CD14-positive monocyte (primary cell): ENCODE data around the gene ISOC1. TPM values are rescaled to one million over a fixed set of nuclear protein-coding genes. Genes with fewer than 3 reads are reported as not detected.

ENCODE experiments used
- DNase-seq, 3 donors: peaks; one replicate each; pipeline ENCODE4 v3.0.0-alpha.2; 2011 to 2022
- H2AFZ ChIP-seq: 2 replicates; pipeline ENCODE4 v1.6.0; 2012; ENCODE audit warnings: mild to moderate bottlenecking, low read depth, low read length, inconsistent platforms; ENCODE audit not compliant: insufficient read depth, poor library complexity, severe bottlenecking
- H3K27ac ChIP-seq, 2 donors: 1 replicate in 1 of 2; 2 replicates in 1 of 2; pipeline ENCODE4 v1.5.1; 2012 to 2013; ENCODE audit warnings: low read length in 2 of 2, control low read depth in 1 of 2, inconsistent platforms in 1 of 2, low read depth in 1 of 2, mild to moderate bottlenecking in 1 of 2
- H3K27me3 ChIP-seq, 2 donors: one replicate each; pipeline versions ENCODE4 v1.6.0 to v1.6.1; 2011 to 2013; ENCODE audit warnings: low read length in 2 of 2; ENCODE audit not compliant: control insufficient read depth in 2 of 2, insufficient read depth in 2 of 2
- H3K36me3 ChIP-seq, 2 donors: replicated peaks in 1 of 2; 1 replicate in 1 of 2; 2 replicates in 1 of 2; pipeline versions ENCODE4 v1.5.1 to v1.6.1; 2012 to 2013; ENCODE audit warnings: low read length in 2 of 2, control low read depth in 1 of 2, inconsistent platforms in 1 of 2, mild to moderate bottlenecking in 1 of 2; ENCODE audit not compliant: insufficient read depth in 2 of 2, control insufficient read depth in 1 of 2
- H3K4me1 ChIP-seq, 2 donors: 1 replicate in 1 of 2; 2 replicates in 1 of 2; pipeline versions ENCODE4 v1.5.1 to v1.6.1; 2012 to 2013; ENCODE audit warnings: low read length in 2 of 2, control low read depth in 1 of 2, inconsistent platforms in 1 of 2, mild to moderate bottlenecking in 1 of 2, moderate library complexity in 1 of 2; ENCODE audit not compliant: insufficient read depth in 2 of 2, control insufficient read depth in 1 of 2
- H3K4me2 ChIP-seq: replicated peaks from 2 replicates; pipeline ENCODE3; 2012; ENCODE audit warnings: low read length, moderate library complexity, mild to moderate bottlenecking; ENCODE audit not compliant: poor library complexity, severe bottlenecking; ENCODE audit errors: extremely low read depth
- H3K4me3 ChIP-seq, 3 experiments: fragments of 200-600 bp in 1 of 3; sonication (generic) in 1 of 3; replicated peaks in 1 of 3; 1 replicate in 2 of 3; 2 replicates in 1 of 3; pipeline ENCODE4 v1.5.1; 2011 to 2013; ENCODE audit warnings: low read length in 3 of 3, mild to moderate bottlenecking in 3 of 3, control low read depth in 2 of 3, low read depth in 2 of 3, inconsistent platforms in 1 of 3, moderate library complexity in 1 of 3
- H3K79me2 ChIP-seq: 2 replicates; pipeline ENCODE4 v1.6.0; 2012; ENCODE audit warnings: mild to moderate bottlenecking, control low read depth, inconsistent platforms, low read length, moderate library complexity; ENCODE audit not compliant: insufficient read depth
- H3K9ac ChIP-seq: 2 replicates; pipeline ENCODE4 v1.6.0; 2017; ENCODE audit warnings: low read length, mild to moderate bottlenecking; ENCODE audit not compliant: insufficient read depth, poor library complexity, severe bottlenecking
- H3K9me3 ChIP-seq, 2 donors: replicated peaks in 1 of 2; 1 replicate in 1 of 2; 2 replicates in 1 of 2; pipeline versions ENCODE4 v1.5.1 to v1.6.1; 2012 to 2013; ENCODE audit warnings: low read length in 2 of 2, control low read depth in 1 of 2; ENCODE audit not compliant: control insufficient read depth in 1 of 2, insufficient read depth in 1 of 2
- H4K20me1 ChIP-seq: 2 replicates; pipeline ENCODE4 v1.6.0; 2012; ENCODE audit warnings: mild to moderate bottlenecking, low read length, control low read depth, moderate library complexity; ENCODE audit not compliant: insufficient read depth
- H3K27ac Mint-ChIP-seq, 7 donors: one replicate each; pipeline ENCODE4 v1.8.0; 2020; ENCODE audit warnings: mild to moderate bottlenecking in 7 of 7, mixed read lengths in 7 of 7, moderate library complexity in 6 of 7, inconsistent platforms in 2 of 7
- H3K27me3 Mint-ChIP-seq, 3 donors: one replicate each; pipeline ENCODE4 v1.8.0; 2021 to 2022; ENCODE audit warnings: low read depth in 3 of 3, mild to moderate bottlenecking in 3 of 3, mixed read lengths in 3 of 3, moderate library complexity in 3 of 3, inconsistent platforms in 1 of 3
- H3K36me3 Mint-ChIP-seq, 2 donors: one replicate each; pipeline ENCODE4 v1.8.0; 2020; ENCODE audit warnings: mixed read lengths in 2 of 2, inconsistent platforms in 1 of 2, mild to moderate bottlenecking in 1 of 2
- H3K4me1 Mint-ChIP-seq: one replicate; pipeline ENCODE4 v1.8.0; 2020; ENCODE audit warnings: mild to moderate bottlenecking, mixed read lengths
- H3K4me3 Mint-ChIP-seq, 2 donors: one replicate each; pipeline ENCODE4 v1.8.0; 2020; ENCODE audit warnings: mild to moderate bottlenecking in 2 of 2, mixed read lengths in 2 of 2, moderate library complexity in 1 of 2
- H3K9me3 Mint-ChIP-seq, 7 donors: one replicate each; pipeline ENCODE4 v1.8.0; 2020 to 2022; ENCODE audit warnings: mixed read lengths in 7 of 7, mild to moderate bottlenecking in 6 of 7, moderate library complexity in 6 of 7, inconsistent platforms in 2 of 7
- WGBS: methylation state at CpG from one replicate; pipeline ENCODE4 v1.1.5; 2013; ENCODE audit warnings: missing lambda C conversion rate; ENCODE audit not compliant: insufficient coverage; 5-methylcytosine and 5-hydroxymethylcytosine counted together
- intact Hi-C, 2 donors: fragments of 100-400 bp; cut with micrococcal nuclease; formaldehyde crosslinking; loops; one replicate each; pipeline versions ENCODE4 v1.15.0 to v1.15.1; 2023
- polyA plus RNA-seq, 3 donors: library from polyadenylated mRNA; depleted of rRNA in 1 of 3; unstranded in 2 of 3; stranded (reverse) in 1 of 3; fragments of 300-500 nt in 2 of 3; fragments of >200 nt in 1 of 3; fragmentation: Illumina TruSeq in 2 of 3; gene quantifications; 1 replicate in 2 of 3; 2 replicates in 1 of 3; pipeline ENCODE4 v1.2.3, GENCODE V29; 2012 to 2021
- TF ChIP-seq, protein P1 (sequence below): fragments of 200-600 bp; IDR thresholded peaks from one replicate; pipeline ENCODE4 v1.8.0; 2022; ENCODE audit warnings: antibody characterized with exemption, mild to moderate bottlenecking

ISOC1 gene
- polyA plus RNA-seq, 3 donors = 5.6 to 19.4 (median 16.6) TPM

- Histone ChIP-seq H3K9me3 (no peaks in the 10 kb centered on the region), H4K20me1 (no peaks in the 10 kb centered on the region), H3K4me1 (no peaks in the 10 kb centered on the region), H3K4me3 (no peak overlapping the region), H2AFZ (no peak overlapping the region), H3K27me3 (no peaks in the 10 kb centered on the region), H3K36me3 (no peaks in the 10 kb centered on the region), H3K4me2 (no peak overlapping the region), H3K9ac (no peak overlapping the region), H3K79me2 (no peaks in the 10 kb centered on the region), H3K27ac (no peak overlapping the region)
- no peak overlapping the region for H3K27ac Mint-ChIP-seq
- no peaks in the 10 kb centered on the region for H3K27me3 Mint-ChIP-seq
- intact Hi-C loops = no loop called here
- TF ChIP-seq, protein P1, sequence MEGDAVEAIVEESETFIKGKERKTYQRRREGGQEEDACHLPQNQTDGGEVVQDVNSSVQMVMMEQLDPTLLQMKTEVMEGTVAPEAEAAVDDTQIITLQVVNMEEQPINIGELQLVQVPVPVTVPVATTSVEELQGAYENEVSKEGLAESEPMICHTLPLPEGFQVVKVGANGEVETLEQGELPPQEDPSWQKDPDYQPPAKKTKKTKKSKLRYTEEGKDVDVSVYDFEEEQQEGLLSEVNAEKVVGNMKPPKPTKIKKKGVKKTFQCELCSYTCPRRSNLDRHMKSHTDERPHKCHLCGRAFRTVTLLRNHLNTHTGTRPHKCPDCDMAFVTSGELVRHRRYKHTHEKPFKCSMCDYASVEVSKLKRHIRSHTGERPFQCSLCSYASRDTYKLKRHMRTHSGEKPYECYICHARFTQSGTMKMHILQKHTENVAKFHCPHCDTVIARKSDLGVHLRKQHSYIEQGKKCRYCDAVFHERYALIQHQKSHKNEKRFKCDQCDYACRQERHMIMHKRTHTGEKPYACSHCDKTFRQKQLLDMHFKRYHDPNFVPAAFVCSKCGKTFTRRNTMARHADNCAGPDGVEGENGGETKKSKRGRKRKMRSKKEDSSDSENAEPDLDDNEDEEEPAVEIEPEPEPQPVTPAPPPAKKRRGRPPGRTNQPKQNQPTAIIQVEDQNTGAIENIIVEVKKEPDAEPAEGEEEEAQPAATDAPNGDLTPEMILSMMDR = no peak
- DNase-seq = no peak
- WGBS = 100% methylated on average over 1 of the region's 3 CpGs
- no peaks in the 10 kb centered on the region for H3K4me1 Mint-ChIP-seq
- no peaks in the 10 kb centered on the region for H3K36me3 Mint-ChIP-seq
- H3K4me3 Mint-ChIP-seq = no peak overlapping the region
- no peaks in the 10 kb centered on the region for H3K9me3 Mint-ChIP-seq
These were observed 21.4 kb upstream of the ISOC1 start for GRCh38 chr5:129073111-129073510.

GRCh38 chr5:129074903-129075302, 19.6 kb upstream of the ISOC1 start:
- Histone ChIP-seq H3K9ac (no peak overlapping the region), H3K79me2 (no peaks in the 10 kb centered on the region), H3K27ac (no peak overlapping the region), H3K27me3 (no peaks in the 10 kb centered on the region), H3K9me3 (no peaks in the 10 kb centered on the region), H4K20me1 (no peaks in the 10 kb centered on the region), H3K4me1 (no peaks in the 10 kb centered on the region), H2AFZ (no peak overlapping the region), H3K4me3 (no peak overlapping the region), H3K4me2 (no peak overlapping the region), H3K36me3 (no peaks in the 10 kb centered on the region)
- Mint-ChIP-seq H3K27me3 (no peaks in the 10 kb centered on the region), H3K9me3 (no peaks in the 10 kb centered on the region), H3K27ac (no peak overlapping the region), H3K36me3 (no peaks in the 10 kb centered on the region), H3K4me3 (no peak overlapping the region), H3K4me1 (no peaks in the 10 kb centered on the region)
- WGBS = no CpG with 5 or more reads among the region's 4 CpGs
- intact Hi-C loops = no loop called here
- DNase-seq = no peak
- TF ChIP-seq, protein P1 = no peak
